ENCODE measurements around the gene C9orf40. TPM values are rescaled to one million over a fixed set of nuclear protein-coding genes. Genes with fewer than 3 reads are reported as not detected.

C9orf40 gene, protein sequence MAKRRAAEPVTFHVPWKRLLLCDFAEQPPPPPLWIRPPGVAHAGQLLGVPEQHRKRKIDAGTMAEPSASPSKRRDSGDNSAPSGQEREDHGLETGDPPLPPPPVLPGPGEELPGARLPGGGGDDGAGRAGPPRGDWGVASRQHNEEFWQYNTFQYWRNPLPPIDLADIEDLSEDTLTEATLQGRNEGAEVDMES
- total RNA-seq (2021) (10.8 and 11.3 TPM in 2 replicates), Bru-seq, nascent RNA (percentile 75 among the genes with signal in this experiment), BruChase-seq, experiment 1, labeled RNA remaining after a 2-hour chase (percentile 76 among the genes with signal in this experiment), BruChase-seq, experiment 2, labeled RNA remaining after a 6-hour chase (percentile 71 among the genes with signal in this experiment)
- long read RNA-seq, transcript C9orf40-201 (2 exons, 2,327 nt) = major isoform, 51 of 54 reads
- long read RNA-seq, partial matches to known transcripts = 0 of 54 reads
- long read RNA-seq, other reads (novel, unspliced or antisense) = 3 of 54 reads

DNA sequence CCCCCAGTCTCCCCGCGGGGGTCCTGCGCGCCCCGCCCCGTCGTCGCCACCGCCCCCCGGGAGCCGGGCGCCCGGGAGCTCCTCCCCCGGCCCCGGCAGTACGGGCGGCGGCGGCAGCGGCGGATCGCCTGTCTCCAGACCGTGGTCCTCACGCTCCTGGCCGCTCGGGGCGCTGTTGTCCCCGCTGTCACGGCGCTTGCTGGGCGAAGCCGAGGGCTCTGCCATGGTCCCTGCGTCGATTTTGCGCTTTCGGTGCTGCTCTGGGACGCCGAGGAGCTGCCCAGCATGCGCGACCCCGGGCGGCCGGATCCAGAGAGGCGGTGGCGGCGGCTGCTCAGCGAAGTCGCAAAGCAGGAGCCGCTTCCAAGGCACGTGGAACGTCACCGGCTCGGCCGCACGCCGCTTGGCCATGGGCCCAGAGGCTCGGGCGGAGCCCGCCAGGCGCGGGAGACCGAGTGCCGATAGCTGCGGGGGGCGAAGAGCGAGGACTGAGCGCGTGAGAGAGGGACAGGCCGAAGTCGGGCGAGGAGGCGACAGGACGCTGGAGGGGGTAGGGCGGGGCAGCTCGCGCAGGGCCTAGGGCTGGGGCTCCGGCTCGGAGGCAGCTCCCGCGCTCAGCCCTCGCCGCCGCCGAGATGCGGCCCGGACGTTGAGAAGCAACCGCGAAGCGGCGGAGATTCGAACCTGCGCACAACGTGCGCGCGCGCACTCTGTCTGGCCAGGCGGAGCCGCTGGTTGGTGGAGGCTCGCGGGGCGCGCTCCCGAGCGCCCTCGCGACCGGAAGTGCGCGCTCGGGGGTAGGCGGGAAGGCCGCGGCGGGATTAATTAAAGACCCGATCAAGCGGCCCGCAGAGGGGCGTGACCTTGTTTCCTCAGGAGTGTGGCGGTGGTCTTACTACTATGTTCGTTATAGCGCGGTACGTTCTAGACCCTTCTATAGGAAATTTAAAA lies at the start of gene C9orf40:
Gene C9orf40, minus strand, starts transcription at position 712 of the 951 bp plus-strand sequence. Its CDS starts 301 bp downstream, at position 411.
- peak within 1 kb of the TSS; percentile 99 for H2AFZ ChIP-seq

DNA sequence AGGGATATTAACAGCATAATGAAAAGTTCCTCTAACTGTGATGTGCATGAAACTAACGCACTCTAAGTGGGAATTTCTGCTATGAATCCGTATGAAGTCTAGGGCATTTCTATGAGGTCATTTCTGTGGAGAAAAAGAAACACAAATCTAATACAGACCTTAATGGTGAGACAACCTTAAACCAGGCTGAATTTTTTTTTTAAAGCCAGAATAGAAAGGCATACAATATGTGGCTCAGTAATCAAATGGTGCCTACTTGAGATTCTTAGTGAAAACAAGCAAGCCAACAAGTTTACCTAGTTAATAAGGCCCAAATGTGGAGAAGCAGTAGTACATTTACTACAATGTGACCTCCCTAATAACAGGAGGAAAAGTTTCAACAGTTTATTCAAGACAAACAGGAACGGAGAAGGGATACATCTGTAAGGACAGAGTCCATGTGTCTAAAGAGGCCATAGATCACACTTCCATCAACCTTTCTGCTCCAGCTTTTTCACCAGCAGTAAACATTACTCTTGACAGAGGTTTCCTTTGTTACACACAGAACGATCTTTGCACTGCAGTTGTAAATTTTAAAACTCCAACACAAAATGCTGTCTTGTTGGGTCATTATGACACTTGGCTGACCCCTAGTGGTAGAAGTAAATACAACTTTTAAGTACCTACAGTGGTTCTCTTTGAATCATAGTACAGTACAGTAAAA lies 49.2 kb upstream of the C9orf40 start:
- BruUV-seq (replicated peaks) = no TSS peak
- Histone ChIP-seq H3K36me3 (ENCODE audit: low read depth) (no peaks in the 10 kb centered on the region), H3K4me3 (no peak overlapping the region), H3K4me2 (no peak overlapping the region), H3K79me2 (ENCODE audit: low read depth) (no peaks in the 10 kb centered on the region), H4K20me1 (ENCODE audit: insufficient read depth) (no peaks in the 10 kb centered on the region; the same call in 1 of the 2 replicates), H2AFZ (no peak overlapping the region), H3K9me3 (ENCODE audit: insufficient read depth, low read depth) (no peaks in the 10 kb centered on the region), H3K9me2 (ENCODE audit: insufficient read depth) (no peaks in the 10 kb centered on the region), H3K27me3 (ENCODE audit: insufficient read depth, low read depth) (no peaks in the 10 kb centered on the region), H3K27ac (no peak overlapping the region), H3F3A (ENCODE audit: insufficient read depth, low read depth) (no peaks in the 10 kb centered on the region), H3K4me1 (replicated peaks; ENCODE audit: insufficient read depth) (no peaks in the 10 kb centered on the region)
- TF ChIP-seq EZH2 (IDR thresholded peaks at IDR 0.05; ENCODE audit: low read depth) = no peak
- TF ChIP-seq, protein P1, sequence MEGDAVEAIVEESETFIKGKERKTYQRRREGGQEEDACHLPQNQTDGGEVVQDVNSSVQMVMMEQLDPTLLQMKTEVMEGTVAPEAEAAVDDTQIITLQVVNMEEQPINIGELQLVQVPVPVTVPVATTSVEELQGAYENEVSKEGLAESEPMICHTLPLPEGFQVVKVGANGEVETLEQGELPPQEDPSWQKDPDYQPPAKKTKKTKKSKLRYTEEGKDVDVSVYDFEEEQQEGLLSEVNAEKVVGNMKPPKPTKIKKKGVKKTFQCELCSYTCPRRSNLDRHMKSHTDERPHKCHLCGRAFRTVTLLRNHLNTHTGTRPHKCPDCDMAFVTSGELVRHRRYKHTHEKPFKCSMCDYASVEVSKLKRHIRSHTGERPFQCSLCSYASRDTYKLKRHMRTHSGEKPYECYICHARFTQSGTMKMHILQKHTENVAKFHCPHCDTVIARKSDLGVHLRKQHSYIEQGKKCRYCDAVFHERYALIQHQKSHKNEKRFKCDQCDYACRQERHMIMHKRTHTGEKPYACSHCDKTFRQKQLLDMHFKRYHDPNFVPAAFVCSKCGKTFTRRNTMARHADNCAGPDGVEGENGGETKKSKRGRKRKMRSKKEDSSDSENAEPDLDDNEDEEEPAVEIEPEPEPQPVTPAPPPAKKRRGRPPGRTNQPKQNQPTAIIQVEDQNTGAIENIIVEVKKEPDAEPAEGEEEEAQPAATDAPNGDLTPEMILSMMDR (conservative IDR thresholded peaks at IDR 0.05) = peak; percentile 87
- peak; percentile 14 to 63 for DNase-seq
- POLR2A ChIA-PET (ENCODE audit: unreplicated experiment) = no interaction called here
- intact Hi-C loops (cut with micrococcal nuclease; ENCODE audit: unreplicated experiment) = loop anchor here (1.0 to 5.0 kb wide), 2 partner anchors 75 to 228 kb away; no protein-coding TSS in a partner anchor
- CTCF ChIA-PET = interaction anchor here (1.4 to 1.5 kb wide), 2 partner anchors 226 to 228 kb away, joined by 4 to 6 read pairs; no protein-coding TSS in a partner anchor

More for the DNA sequence above, at the start of gene C9orf40:
- H3K4me3 ChIP-seq = peak within 1 kb of the TSS; percentile 97
- peaks cover 10% of the 10 kb centered on the region for H3F3A ChIP-seq (ENCODE audit: insufficient read depth, low read depth)
- H4K20me1 ChIP-seq (ENCODE audit: insufficient read depth) = no peaks in the 10 kb centered on the region
- no peaks in the 10 kb centered on the region for H3K9me3 ChIP-seq (ENCODE audit: insufficient read depth, low read depth)
- no peaks in the 10 kb centered on the region for H3K27me3 ChIP-seq (ENCODE audit: insufficient read depth, low read depth)
- no peaks in the 10 kb centered on the region for H3K36me3 ChIP-seq (ENCODE audit: low read depth)
- intact Hi-C loops (cut with micrococcal nuclease; ENCODE audit: unreplicated experiment) = loop anchor here (5.0 kb wide), 3 partner anchors 75 to 135 kb away; partner anchors contain the start of genes CARNMT1, NMRK1 and OSTF1
- TF ChIP-seq, protein P1 (conservative IDR thresholded peaks at IDR 0.05) = peak; percentile 83
- no peak for TF ChIP-seq EZH2 (IDR thresholded peaks at IDR 0.05; ENCODE audit: low read depth)
- no peaks in the 10 kb centered on the region for H3K9me2 ChIP-seq (ENCODE audit: insufficient read depth)
- DNase-seq = peak; percentile 66 to 89
- no TSS peak for BruUV-seq (replicated peaks)
- H3K4me2 ChIP-seq = peak within 1 kb of the TSS; percentile 79
- peaks cover 7% of the 10 kb centered on the region; the same call in 1 of the 2 replicates for H3K79me2 ChIP-seq (ENCODE audit: low read depth)
- H3K27ac ChIP-seq = peak within 1 kb of the TSS; percentile 60
- H3K4me1 ChIP-seq (replicated peaks; ENCODE audit: insufficient read depth) = peaks cover 6% of the 10 kb centered on the region; the same call in 1 of the 2 replicates
- ChIA-PET POLR2A (ENCODE audit: unreplicated experiment) (interaction anchor here (0.6 to 0.7 kb wide), 2 partner anchors 73 to 128 kb away, joined by 3 to 11 read pairs; no protein-coding TSS in a partner anchor), CTCF (interaction anchor here (0.6 to 1.7 kb wide), 5 partner anchors 21 to 1028 kb away, joined by 3 to 11 read pairs (median 4); partner anchors contain the start of gene CARNMT1)

Data from PC-9 (cell line).